ENCODE measurements around the gene MYB.

The MYB gene

DNA sequence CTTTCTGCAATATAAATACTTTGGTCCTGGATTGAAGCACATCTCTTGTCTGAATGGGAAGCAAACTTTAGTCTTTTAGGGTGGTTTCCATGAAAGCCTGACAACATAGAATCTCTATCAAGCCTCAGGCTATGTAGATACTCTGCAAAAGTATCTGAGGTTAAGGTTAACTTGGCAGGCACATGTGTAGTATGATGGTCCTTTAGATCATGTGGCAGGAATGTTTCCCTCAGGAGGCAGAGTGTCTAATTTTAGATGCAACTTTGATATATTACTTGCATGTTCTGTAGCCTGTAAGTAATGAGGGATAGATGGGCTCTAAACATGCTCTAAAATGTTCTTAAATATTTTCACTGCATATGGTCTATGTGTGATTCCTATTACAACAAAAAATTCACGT lies 8.2 kb downstream of the MYB start:
- DNase-seq (ENCODE audit: low read depth), result no peak

DNA sequence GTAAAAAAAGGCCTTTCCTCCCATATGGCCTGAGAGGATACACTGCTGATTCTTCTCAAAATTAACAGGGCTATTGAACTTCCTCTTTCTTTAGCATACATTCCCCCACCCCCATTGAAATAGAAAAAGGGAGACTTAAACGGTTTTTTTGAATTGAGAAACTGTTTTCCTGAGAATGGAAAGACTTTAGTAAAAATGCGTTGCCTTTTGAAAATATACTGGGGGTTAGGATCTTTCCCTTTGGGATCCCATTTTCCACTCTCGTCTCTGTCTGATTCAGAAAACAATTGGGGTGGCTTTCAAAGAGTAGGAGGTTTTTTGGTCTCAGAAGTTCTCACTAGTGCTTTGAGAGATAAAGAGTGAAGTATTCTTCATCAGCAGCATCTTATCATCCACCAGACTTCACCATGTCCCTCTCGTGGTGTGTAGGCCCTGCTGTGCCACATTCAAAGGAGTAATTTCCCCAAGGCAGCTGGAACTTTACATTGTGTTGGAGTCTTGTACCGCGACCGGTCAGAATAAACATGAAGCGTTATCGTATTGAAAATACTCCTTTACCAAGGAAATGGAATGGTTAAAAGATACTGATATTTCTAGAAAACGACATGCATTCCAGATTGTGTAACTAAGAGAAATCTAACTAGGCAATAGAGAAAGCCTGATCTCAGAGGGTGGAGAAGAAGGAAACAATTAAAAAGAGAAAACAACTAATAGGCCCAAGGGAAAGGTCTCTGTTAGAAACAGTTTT lies 10.6 kb downstream of the MYB start:
- no peak for DNase-seq (ENCODE audit: low read depth)

GRCh38 chr6:135192256-135193174 lies 11.4 kb downstream of the MYB start:
- no peak for DNase-seq (ENCODE audit: low read depth)

DNA sequence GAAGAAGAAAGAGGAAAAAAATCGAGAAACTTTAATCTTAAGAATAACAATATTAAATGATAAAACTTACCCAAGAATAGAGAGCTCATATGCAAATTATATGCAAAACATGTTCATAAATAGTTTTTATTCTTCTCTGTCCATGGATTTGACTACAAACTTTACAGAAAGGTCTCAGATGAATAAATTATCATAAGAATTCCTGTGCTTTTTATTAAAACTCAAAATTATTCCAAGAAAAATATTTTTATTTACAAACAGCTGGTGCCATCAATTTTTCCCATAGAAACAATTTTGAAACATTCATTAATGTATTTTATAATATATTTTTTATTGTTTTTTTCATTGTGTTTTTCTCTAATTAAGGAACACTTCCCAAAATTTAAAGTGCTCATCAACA lies 12.1 kb downstream of the MYB start:
- no peak for DNase-seq (ENCODE audit: low read depth)

DNA sequence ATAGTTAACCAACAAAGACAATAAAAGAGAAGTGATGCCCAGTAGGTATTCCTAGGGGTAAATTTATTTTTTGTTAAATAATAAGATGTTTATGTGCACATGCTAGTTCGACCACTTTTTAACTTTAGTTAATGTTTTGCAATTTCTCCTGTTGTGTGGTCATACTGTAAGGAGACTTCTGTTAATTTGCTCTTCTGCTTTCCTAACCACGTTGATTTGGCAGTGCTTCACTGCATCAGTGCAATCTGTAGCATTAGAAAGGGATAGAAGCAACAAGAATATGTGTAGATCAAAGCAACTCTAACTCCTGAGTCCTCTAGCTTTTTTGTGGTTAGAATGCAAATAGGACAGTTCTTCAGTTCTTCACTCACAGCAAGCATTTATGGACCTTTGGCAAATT lies 13.9 kb downstream of the MYB start:
- DNase-seq (ENCODE audit: low read depth), result no peak

GRCh38 chr6:135195522-135195921 lies 14.4 kb downstream of the MYB start:
- DNase-seq (ENCODE audit: low read depth), result no peak

GRCh38 chr6:135196739-135197510 lies 15.8 kb downstream of the MYB start:
- DNase-seq (ENCODE audit: low read depth), result no peak

- DNase-seq (ENCODE audit: low read depth), result no peak
These were observed 21.7 kb downstream of the MYB start for GRCh38 chr6:135202836-135203235.

DNA sequence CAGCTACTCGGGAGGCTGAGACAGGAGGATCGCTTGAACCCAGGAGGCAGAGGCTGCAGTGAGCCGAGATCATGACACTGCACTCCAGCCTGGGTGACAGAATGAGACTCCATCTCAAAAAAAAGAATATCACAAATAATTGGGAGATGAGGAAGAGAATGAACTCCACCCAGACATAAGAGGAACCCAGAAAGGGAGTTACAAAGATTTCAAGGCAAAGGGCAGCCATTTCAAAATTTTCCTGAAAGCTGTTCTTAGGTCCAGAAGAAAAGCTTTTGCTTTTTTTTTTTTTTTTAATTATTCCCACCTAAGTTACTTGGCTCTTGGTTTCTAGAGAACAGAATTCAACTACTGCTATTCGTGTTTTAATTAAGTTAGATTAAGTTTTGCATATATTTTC lies 23.8 kb downstream of the MYB start:
- no peak for DNase-seq (ENCODE audit: low read depth)

DNA sequence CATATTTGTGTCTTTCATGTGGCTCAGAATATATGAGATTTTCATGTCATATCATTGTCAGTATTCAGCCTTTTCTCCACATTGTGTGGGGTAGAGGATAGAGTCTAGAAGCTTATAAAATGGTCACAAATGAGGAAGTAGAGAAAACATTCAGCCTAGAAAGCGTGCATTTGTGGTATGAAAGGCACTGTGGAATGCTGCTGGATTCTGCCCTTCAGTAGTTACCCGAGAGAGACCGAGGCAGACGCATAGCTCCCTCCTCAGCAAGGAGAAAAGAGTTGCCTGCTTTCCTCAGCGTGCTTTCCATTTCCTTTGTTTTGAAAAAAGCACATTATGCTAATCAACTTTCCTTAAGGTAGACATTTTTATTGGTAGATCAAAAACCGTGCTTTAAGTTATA lies 28.7 kb downstream of the MYB start:
- DNase-seq (ENCODE audit: low read depth), result no peak

- no peak for DNase-seq (ENCODE audit: low read depth)
These were observed 29.7 kb downstream of the MYB start for GRCh38 chr6:135210632-135211305.

GRCh38 chr6:135211306-135211702 lies 30.2 kb downstream of the MYB start:
- no peak for DNase-seq (ENCODE audit: low read depth)

GRCh38 chr6:135212020-135212806 lies 31.1 kb downstream of the MYB start:
- DNase-seq (ENCODE audit: low read depth), result peak; percentile 71

DNA sequence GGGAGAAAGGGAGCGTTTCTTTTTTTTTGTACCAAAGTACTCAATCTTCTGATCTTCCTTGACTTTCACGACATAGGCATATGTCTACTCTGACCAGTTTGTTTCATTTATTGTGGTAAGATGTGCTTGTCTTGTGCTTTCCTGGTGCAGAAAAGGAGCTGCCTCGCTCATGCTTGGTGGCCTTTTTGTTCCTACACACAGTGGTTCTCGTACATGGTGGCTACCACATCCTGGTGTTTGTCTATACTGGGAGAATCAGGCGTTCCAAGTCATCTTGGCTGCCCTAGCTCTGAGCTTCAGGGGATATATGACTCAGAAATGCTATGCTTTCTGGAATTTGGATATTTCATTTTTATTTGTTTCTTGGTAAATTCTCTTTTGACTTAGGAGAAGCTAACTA lies 31.8 kb downstream of the MYB start:
- peak; percentile 50 for DNase-seq (ENCODE audit: low read depth)

GRCh38 chr6:135213616-135214015 lies 32.5 kb downstream of the MYB start:
- DNase-seq (ENCODE audit: low read depth), result no peak

- no peak for DNase-seq (ENCODE audit: low read depth)
These were observed 34.1 kb downstream of the MYB start for GRCh38 chr6:135215160-135215559.

GRCh38 chr6:135215563-135215962 lies 34.5 kb downstream of the MYB start:
- no peak for DNase-seq (ENCODE audit: low read depth)

- no peak for DNase-seq (ENCODE audit: low read depth)
These were observed 36.6 kb downstream of the MYB start for GRCh38 chr6:135217663-135218062.

GRCh38 chr6:135219346-135219745 lies 38.2 kb downstream of the MYB start:
- no peak for DNase-seq (ENCODE audit: low read depth)

DNA sequence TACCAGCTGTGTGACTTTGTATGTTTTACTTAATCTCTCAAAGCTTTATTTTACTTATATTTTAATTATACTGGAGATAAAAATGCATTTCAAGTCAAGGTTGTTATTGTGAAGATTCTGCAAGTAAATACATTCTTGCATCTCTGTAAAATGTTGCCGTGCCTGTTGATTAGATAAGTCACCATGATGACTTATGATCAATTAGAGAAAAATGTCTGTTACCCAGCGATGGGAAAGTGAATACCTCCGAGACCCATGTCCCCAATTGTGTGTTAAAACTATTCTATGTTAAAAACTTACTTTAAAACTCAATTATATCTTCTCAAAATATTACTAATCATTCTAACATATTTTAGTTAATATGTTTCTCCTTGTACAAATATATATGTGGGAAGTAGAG lies 39.9 kb downstream of the MYB start:
- no peak for DNase-seq (ENCODE audit: low read depth)

- no peak for DNase-seq (ENCODE audit: low read depth)
These were observed 40.4 kb downstream of the MYB start for GRCh38 chr6:135221505-135221904.

Measured in GM04504 (cell line).